Activated naive CD8-positive, alpha-beta T cell treated with anti-CD3 and anti-CD28 coated beads, Interleukin-2, amount 50 U/mL, for 24 hours (primary cell): ENCODE results near the gene AP2B1.

Source experiments
- ATAC-seq: fragments of 150-1000 bp; cut with Tn5 transposase; one replicate; pipeline ENCODE4 v1.10.0; 2021
- DNase-seq: peaks from one replicate; pipeline ENCODE4 v3.0.0; 2021
- H3K27ac Mint-ChIP-seq: one replicate; pipeline ENCODE4 v1.8.0; 2021; ENCODE audit warnings: mild to moderate bottlenecking, mixed read lengths
- H3K27me3 Mint-ChIP-seq: one replicate; pipeline ENCODE4 v1.8.0; 2021; ENCODE audit warnings: mixed read lengths
- H3K36me3 Mint-ChIP-seq: one replicate; pipeline ENCODE4 v1.8.0; 2021; ENCODE audit warnings: low read depth, mixed read lengths
- H3K4me1 Mint-ChIP-seq: one replicate; pipeline ENCODE4 v1.8.0; 2021; ENCODE audit warnings: mixed read lengths
- H3K4me3 Mint-ChIP-seq: one replicate; pipeline ENCODE4 v1.8.0; 2021; ENCODE audit warnings: mild to moderate bottlenecking, moderate library complexity, mixed read lengths
- H3K9me3 Mint-ChIP-seq: one replicate; pipeline ENCODE4 v1.8.0; 2021; ENCODE audit warnings: mixed read lengths

AP2B1 gene

DNA sequence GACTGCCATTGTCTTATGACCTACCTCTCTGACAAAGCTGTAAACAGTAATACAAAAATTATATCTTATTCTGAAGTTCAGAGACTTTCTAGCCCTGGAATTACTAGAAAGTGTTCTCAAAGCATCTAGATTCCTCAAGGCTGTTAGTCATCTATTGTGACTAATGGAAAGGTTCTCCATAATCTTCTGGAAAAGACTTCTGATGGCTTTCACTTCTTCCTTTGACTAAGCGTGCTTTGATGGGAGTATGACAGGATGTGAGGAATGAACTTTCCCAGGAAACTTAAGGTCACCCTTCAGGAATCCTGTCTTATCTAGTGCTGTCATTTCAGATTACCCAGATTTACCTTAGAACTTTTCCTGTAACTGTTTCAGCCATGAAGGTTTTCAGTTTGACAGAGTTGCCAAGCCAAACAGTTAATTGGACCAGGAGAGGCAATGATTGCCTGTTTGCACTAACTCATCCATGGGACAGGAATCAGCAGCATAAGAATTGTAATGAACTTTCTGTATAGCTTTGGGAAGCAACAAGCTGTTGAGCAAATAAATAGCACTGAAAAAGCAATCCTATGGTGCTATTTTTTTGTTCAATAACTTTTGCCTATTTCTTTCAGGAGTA lies 43.5 kb downstream of the AP2B1 start:
- Mint-ChIP-seq H3K9me3 (no peaks in the 10 kb centered on the region), H3K27ac (peak overlapping the region; percentile 36), H3K36me3 (peaks cover 25% of the 10 kb centered on the region), H3K4me3 (no peak overlapping the region), H3K4me1 (no peaks in the 10 kb centered on the region), H3K27me3 (no peaks in the 10 kb centered on the region)
- DNase-seq (no peak), ATAC-seq (no peak)

- no peaks in the 10 kb centered on the region for H3K27me3 Mint-ChIP-seq
- DNase-seq (no peak), ATAC-seq (no peak)
- no peaks in the 10 kb centered on the region for H3K4me1 Mint-ChIP-seq
- peaks cover 68% of the 10 kb centered on the region for H3K36me3 Mint-ChIP-seq
- H3K9me3 Mint-ChIP-seq, result no peaks in the 10 kb centered on the region
- no peak overlapping the region for H3K4me3 Mint-ChIP-seq
- H3K27ac Mint-ChIP-seq, result no peak overlapping the region
Measured at GRCh38 chr17:35641032-35641431, 53.9 kb downstream of the AP2B1 start.

- no peaks in the 10 kb centered on the region for H3K9me3 Mint-ChIP-seq
- no peak overlapping the region for H3K4me3 Mint-ChIP-seq
- no peak overlapping the region for H3K27ac Mint-ChIP-seq
- ATAC-seq (no peak), DNase-seq (no peak)
- H3K27me3 Mint-ChIP-seq, result no peaks in the 10 kb centered on the region
- no peaks in the 10 kb centered on the region for H3K4me1 Mint-ChIP-seq
- peaks cover 40% of the 10 kb centered on the region for H3K36me3 Mint-ChIP-seq
Measured at GRCh38 chr17:35645923-35646322, 58.8 kb downstream of the AP2B1 start.

DNA sequence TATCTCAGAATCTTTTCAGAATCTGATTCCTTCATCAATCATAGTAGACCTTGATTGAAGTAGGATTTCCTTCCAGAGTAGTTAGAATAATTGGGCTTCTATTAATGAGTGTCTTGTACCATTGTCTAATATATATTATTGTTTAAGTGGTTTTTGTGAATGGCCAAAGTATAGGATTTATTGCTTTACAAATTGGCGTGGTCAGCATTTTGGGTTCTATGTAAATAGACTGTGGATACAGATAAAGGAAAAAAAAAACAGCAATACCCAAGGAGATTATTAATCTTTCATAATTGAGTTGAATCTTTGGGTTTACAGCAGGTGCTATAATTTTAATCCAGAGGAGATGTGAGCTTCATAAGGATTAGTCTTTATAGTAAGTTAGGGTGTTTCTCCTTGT lies 64.3 kb downstream of the AP2B1 start:
- DNase-seq, result no peak
- no peak for ATAC-seq
- H3K36me3 Mint-ChIP-seq, result peaks cover 20% of the 10 kb centered on the region
- H3K27ac Mint-ChIP-seq, result no peak overlapping the region
- H3K4me3 Mint-ChIP-seq, result no peak overlapping the region
- H3K9me3 Mint-ChIP-seq, result no peaks in the 10 kb centered on the region
- no peaks in the 10 kb centered on the region for H3K4me1 Mint-ChIP-seq
- H3K27me3 Mint-ChIP-seq, result no peaks in the 10 kb centered on the region

DNA sequence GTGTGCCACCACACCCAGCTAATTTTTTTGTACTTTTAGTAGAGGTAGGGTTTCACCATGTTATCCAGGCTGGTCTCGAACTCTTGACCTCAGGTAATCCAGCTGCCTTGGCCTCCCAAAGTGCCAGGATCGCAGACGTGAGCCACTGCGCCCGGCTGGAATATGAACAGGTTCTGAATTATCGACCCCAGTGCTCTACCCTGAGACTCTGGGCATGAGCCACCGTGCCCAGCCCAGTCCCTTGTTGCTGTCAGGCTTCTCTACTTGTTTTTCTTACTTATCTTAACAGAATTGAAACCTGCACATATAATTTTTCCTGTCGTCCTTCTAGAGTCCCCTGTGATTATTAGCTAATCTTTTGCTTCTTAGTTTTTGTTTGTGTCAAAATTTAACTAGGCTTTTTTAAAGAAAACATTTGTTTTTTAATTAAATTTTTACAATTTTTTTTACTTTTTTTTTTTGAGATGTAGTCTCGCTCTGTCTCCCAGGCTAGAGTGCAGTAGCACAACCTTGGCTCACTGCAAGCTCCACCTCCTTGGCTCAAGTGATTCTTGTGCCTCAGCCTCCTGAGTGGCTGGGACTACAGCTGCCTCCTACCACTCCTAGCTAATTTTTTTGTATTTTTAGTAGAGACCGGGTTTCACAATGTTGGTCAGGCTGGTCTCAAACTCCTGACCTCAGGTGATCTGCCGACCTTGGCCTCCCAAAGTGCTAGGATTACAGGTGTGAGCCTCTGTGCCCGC lies 66.7 kb downstream of the AP2B1 start:
- no peaks in the 10 kb centered on the region for H3K27me3 Mint-ChIP-seq
- no peak overlapping the region for H3K27ac Mint-ChIP-seq
- DNase-seq, result no peak
- no peak for ATAC-seq
- no peak overlapping the region for H3K4me3 Mint-ChIP-seq
- peaks cover 33% of the 10 kb centered on the region for H3K36me3 Mint-ChIP-seq
- H3K4me1 Mint-ChIP-seq, result peaks cover 1% of the 10 kb centered on the region
- no peaks in the 10 kb centered on the region for H3K9me3 Mint-ChIP-seq

- H3K4me3 Mint-ChIP-seq, result no peak overlapping the region
- DNase-seq, result no peak
- no peaks in the 10 kb centered on the region for H3K27me3 Mint-ChIP-seq
- no peak overlapping the region for H3K27ac Mint-ChIP-seq
- ATAC-seq, result no peak
- H3K4me1 Mint-ChIP-seq, result peaks cover 1% of the 10 kb centered on the region
- peaks cover 39% of the 10 kb centered on the region for H3K36me3 Mint-ChIP-seq
- H3K9me3 Mint-ChIP-seq, result no peaks in the 10 kb centered on the region
Measured at GRCh38 chr17:35655303-35655702, 68.2 kb downstream of the AP2B1 start.

DNA sequence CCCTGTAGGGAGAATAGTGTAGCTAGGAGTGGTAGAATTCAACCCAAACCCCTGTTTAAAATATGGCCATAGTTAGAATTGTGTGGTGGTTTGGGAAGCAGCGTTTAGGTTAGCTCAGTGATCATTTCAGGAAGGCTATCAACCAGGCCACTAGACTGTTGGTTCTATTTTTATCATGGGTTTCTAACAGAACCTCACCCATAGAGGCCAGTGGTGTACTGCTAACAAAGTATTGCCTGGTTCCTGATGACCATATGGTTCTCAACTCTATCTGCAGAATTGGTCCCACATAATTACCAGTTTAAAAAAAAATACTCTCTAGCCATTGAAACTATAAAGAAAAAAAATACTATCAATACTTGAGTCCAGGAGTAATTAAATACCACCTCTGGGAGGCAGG lies 73.8 kb downstream of the AP2B1 start:
- no peak for ATAC-seq

GRCh38 chr17:35664685-35665084 lies 77.6 kb downstream of the AP2B1 start:
- ATAC-seq (no peak), DNase-seq (no peak)
- Mint-ChIP-seq H3K4me3 (no peak overlapping the region), H3K27ac (no peak overlapping the region), H3K9me3 (no peaks in the 10 kb centered on the region), H3K4me1 (no peaks in the 10 kb centered on the region), H3K36me3 (peaks cover 23% of the 10 kb centered on the region), H3K27me3 (no peaks in the 10 kb centered on the region)

More for the DNA sequence above, 73.8 kb downstream of the AP2B1 start:
- no peak overlapping the region for H3K4me3 Mint-ChIP-seq
- no peaks in the 10 kb centered on the region for H3K27me3 Mint-ChIP-seq
- no peaks in the 10 kb centered on the region for H3K9me3 Mint-ChIP-seq
- H3K4me1 Mint-ChIP-seq, result peaks cover 1% of the 10 kb centered on the region
- DNase-seq, result no peak
- H3K36me3 Mint-ChIP-seq, result peaks cover 39% of the 10 kb centered on the region
- no peak overlapping the region for H3K27ac Mint-ChIP-seq

- no peak overlapping the region for H3K27ac Mint-ChIP-seq
- ATAC-seq, result no peak
- no peaks in the 10 kb centered on the region for H3K4me1 Mint-ChIP-seq
- no peak for DNase-seq
- H3K36me3 Mint-ChIP-seq, result peaks cover 20% of the 10 kb centered on the region
- no peak overlapping the region for H3K4me3 Mint-ChIP-seq
- H3K27me3 Mint-ChIP-seq, result no peaks in the 10 kb centered on the region
- H3K9me3 Mint-ChIP-seq, result no peaks in the 10 kb centered on the region
Measured at GRCh38 chr17:35665662-35666061, 78.5 kb downstream of the AP2B1 start.

- H3K27me3 Mint-ChIP-seq, result no peaks in the 10 kb centered on the region
- no peak for ATAC-seq
- no peak overlapping the region for H3K4me3 Mint-ChIP-seq
- H3K4me1 Mint-ChIP-seq, result no peaks in the 10 kb centered on the region
- no peak for DNase-seq
- peaks cover 23% of the 10 kb centered on the region for H3K36me3 Mint-ChIP-seq
- H3K9me3 Mint-ChIP-seq, result no peaks in the 10 kb centered on the region
- no peak overlapping the region for H3K27ac Mint-ChIP-seq
Measured at GRCh38 chr17:35666070-35666469, 78.9 kb downstream of the AP2B1 start.

DNA sequence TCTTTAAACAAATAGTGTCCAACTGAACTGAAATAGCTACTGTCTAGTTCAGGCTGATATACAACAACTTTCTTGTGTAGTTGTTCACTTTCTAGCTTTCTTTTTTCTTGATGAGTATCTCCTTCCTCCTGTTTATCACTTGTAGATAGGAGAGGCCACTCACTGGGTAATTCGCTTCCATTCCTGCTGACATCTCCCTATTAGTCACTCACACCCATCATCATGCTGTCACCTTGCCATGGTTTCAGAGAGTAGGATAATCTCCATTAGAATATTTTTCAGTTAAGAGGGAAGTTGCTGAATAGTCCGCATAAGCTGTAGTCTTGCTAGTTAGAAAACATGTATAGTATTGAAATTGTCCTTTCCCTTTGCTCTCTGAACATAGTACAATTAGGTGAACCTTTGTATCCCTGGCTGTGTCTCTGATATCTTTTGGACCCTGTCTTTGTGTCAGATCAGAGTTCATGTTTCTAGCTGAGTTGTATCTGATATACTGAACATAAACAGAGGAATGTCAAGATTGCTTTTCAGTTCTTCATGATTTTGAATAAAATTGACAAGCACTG lies 79.9 kb downstream of the AP2B1 start:
- peaks cover 18% of the 10 kb centered on the region for H3K36me3 Mint-ChIP-seq
- no peaks in the 10 kb centered on the region for H3K9me3 Mint-ChIP-seq
- no peak for DNase-seq
- H3K4me1 Mint-ChIP-seq, result no peaks in the 10 kb centered on the region
- H3K27me3 Mint-ChIP-seq, result no peaks in the 10 kb centered on the region
- no peak for ATAC-seq
- H3K4me3 Mint-ChIP-seq, result no peak overlapping the region
- no peak overlapping the region for H3K27ac Mint-ChIP-seq

DNA sequence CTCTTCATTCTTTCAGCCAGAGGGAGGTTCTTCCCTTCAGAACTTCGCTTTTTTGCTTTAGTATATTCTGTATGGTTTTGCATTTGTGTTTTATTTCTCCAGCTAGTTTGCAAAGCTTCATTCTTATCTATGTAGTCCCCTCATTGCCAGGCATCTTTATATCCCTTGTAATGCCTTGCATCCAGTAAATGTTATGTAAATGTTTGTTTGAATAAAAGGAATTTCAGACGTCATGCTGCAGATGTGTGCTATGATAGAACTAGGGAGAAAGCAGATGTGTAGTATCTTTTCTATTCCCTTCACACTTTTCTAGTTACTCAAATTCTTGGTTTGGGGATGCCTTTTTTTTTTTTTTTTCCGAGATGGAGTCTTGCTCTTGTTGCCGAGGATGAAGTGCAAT lies 81.7 kb downstream of the AP2B1 start:
- ATAC-seq (no peak), DNase-seq (no peak)
- H3K36me3 Mint-ChIP-seq, result peaks cover 20% of the 10 kb centered on the region
- H3K4me3 Mint-ChIP-seq, result no peak overlapping the region
- H3K9me3 Mint-ChIP-seq, result no peaks in the 10 kb centered on the region
- no peaks in the 10 kb centered on the region for H3K4me1 Mint-ChIP-seq
- no peaks in the 10 kb centered on the region for H3K27me3 Mint-ChIP-seq
- no peak overlapping the region for H3K27ac Mint-ChIP-seq

DNA sequence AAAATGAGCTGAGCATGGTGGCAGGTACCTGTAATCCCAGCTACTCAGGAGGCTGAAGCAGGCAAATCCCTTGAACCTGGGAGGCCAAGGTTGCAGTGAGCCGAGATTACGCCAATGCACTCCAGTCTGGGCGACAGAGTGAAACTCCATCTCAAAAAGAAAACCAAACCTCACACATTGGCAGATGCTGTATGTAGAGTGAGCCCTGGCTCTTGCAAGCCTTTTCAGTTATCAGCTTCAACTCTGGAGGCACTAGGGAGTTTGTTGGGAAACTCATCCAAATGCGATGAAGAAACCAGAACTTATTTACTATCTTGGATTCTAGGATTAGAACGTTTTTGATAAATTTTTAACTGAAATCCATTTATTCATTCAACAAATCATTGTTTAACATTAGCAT lies 87.4 kb downstream of the AP2B1 start:
- Mint-ChIP-seq H3K4me1 (peaks cover 5% of the 10 kb centered on the region), H3K4me3 (no peak overlapping the region), H3K36me3 (peaks cover 24% of the 10 kb centered on the region), H3K9me3 (no peaks in the 10 kb centered on the region), H3K27ac (no peak overlapping the region), H3K27me3 (no peaks in the 10 kb centered on the region)
- ATAC-seq (no peak), DNase-seq (no peak)

DNA sequence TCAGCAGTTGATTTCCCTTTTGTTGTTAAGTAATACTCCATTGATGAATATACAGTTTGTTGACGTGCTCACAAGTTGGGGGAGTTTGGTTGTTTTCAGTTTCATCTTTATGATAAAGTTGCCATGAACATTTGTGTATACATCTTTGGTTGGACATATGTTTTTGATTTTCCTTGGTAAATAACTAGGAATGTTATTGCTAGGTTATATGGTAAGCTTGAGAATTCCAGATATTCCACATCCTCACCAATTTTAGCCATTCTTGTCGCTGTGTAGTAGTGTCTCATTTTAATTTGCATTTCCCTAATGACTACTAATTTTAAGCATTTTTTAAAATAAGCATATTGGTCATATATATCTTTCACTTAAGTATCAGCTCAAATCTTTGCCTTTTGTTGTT lies 89.3 kb downstream of the AP2B1 start:
- Mint-ChIP-seq H3K4me1 (peaks cover 5% of the 10 kb centered on the region), H3K27me3 (no peaks in the 10 kb centered on the region), H3K9me3 (no peaks in the 10 kb centered on the region), H3K4me3 (no peak overlapping the region), H3K36me3 (peaks cover 30% of the 10 kb centered on the region), H3K27ac (no peak overlapping the region)
- DNase-seq (no peak), ATAC-seq (no peak)

GRCh38 chr17:35679007-35679682 lies 92.0 kb downstream of the AP2B1 start:
- H3K9me3 Mint-ChIP-seq, result no peaks in the 10 kb centered on the region
- no peak for DNase-seq
- H3K4me1 Mint-ChIP-seq, result peaks cover 5% of the 10 kb centered on the region
- peaks cover 31% of the 10 kb centered on the region for H3K36me3 Mint-ChIP-seq
- H3K27ac Mint-ChIP-seq, result no peak overlapping the region
- no peaks in the 10 kb centered on the region for H3K27me3 Mint-ChIP-seq
- peak; percentile 49 for ATAC-seq
- H3K4me3 Mint-ChIP-seq, result no peak overlapping the region
